ENCODE measurements around the gene MAP7D1.
"Not testable (repeated sequence)": the region's sequence is repeated elsewhere in the genome, so short reads cannot be mapped to it uniquely, and the experiment has no call there.

The MAP7D1 gene

DNA sequence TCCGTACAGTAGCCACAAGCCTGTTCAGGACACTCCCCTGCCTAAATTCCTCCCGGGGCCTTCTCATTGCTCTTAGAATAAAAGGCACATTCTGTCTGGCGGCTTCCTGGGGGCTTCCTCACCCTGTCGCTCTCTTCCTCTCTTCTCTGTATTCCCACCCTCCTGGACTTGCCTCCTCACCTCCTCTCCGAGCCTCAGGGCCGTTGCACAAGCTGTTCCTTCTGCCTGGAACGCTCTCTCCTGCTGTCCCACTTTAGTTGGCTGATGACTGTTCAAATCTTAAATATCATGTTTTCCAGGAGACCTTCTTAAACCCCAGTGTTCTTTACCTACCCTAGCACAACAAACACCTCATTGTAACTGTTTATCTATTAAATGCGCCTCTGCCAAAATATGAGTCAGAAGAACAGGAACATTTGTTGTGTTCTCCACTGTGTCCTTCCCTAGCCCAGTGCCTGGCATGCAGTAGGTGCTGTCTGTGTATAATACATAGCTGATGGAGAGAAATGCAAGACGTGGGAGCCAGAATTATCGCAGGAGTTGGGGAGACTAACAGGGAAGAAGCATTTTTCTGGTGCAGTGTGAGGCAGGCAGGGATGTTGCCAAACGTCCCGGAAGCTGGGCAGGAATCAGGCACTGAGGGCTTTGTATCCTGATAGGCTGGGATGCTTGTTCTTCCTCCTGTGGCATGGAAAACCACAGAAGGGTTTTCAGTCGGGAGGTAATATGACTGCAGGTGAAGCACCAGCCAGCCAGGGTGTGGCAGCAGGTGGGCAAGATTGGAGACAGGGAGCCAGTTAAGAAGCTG lies 44.2 kb downstream of the MAP7D1 start:
- no peak overlapping the region for H3K4me3 Mint-ChIP-seq
- no peaks in the 10 kb centered on the region for H3K27me3 Mint-ChIP-seq
- no peaks in the 10 kb centered on the region for H3K36me3 Mint-ChIP-seq (ENCODE audit: low read depth)

DNA sequence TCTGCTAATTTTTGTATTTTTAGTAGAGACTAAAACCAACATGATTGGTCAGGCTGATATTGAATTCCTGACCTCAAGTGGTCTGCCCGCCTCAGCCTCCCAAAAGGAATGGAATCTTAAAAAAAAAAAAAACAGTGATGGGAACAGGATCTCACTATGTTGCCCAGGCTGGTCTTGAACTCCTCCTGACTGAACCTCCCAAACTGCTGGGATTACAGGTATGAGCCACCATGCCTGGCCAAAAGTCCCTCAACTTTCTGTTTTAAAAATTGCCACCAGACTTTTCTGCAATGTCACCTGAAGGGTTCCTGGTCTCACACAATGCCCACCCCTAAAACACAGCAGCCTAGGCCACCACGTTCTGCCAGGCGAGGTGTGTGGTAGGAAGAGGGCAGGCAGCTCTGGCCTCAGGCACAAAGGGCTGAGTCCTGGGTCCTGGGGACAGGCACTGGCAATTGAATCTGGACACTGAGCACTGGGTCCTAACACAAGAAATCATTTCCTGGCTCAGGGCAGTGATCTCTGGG lies 47.1 kb downstream of the MAP7D1 start:
- Mint-ChIP-seq H3K4me1 (ENCODE audit: low read depth) (peaks cover 17% of the 10 kb centered on the region), H3K27ac (peak overlapping the region; percentile 89), H3K27me3 (no peaks in the 10 kb centered on the region), H3K4me3 (no peak overlapping the region), H3K36me3 (ENCODE audit: low read depth) (no peaks in the 10 kb centered on the region), H3K9me3 (no peaks in the 10 kb centered on the region)
- intact Hi-C loops (cut with micrococcal nuclease), result loop anchor here (1.0 kb wide), 1 partner anchor 20 kb away; no protein-coding TSS in a partner anchor

More for the DNA sequence above, 44.2 kb downstream of the MAP7D1 start:
- Mint-ChIP-seq H3K27ac (no peak overlapping the region), H3K9me3 (no peaks in the 10 kb centered on the region), H3K4me1 (ENCODE audit: low read depth) (peaks cover 17% of the 10 kb centered on the region)
- intact Hi-C loops (cut with micrococcal nuclease), result no loop called here

DNA sequence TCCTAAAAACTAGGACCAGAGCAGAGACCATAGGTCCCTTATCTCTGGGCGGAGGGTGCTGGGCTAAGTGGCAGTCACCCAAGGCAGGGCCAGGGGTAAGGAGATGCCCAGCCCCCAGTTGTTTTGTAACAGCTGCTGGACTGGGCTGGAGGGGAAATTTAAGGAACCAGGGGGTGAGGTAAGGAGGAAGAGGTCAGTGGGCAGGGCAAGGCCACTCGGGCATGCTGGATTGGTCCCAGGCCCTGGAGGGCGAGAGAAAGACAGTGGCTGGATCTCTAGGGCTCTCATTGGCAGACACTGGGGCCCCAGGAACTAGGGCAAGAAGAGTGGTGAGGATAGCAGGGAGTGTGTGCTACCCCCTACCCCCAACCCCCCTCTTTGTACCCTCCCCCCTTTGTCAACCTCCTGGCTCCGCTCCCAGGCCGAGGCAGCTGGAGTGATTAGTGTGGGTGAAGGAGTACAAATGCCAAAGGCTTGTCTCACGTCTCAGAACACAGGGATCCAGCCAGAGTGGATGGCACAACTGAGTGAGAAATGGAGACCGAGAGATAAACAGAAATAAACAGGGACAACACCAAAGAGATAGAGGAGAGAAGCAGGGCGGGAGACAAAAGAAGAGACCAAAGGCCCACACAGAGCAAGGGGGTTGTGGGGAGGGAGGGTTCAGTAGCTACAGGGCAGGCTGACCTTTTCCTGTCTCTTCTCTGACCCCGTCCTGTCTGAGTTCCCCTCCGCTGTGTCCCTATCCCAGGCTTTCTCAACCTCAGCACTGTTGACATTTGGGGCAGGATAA lies 47.8 kb downstream of the MAP7D1 start:
- intact Hi-C loops (cut with micrococcal nuclease), result loop anchor here (1.0 kb wide), 1 partner anchor 20 kb away; no protein-coding TSS in a partner anchor
- H3K27ac Mint-ChIP-seq, result peak overlapping the region; percentile 89
- no peaks in the 10 kb centered on the region for H3K27me3 Mint-ChIP-seq
- H3K36me3 Mint-ChIP-seq (ENCODE audit: low read depth), result no peaks in the 10 kb centered on the region
- H3K4me3 Mint-ChIP-seq, result no peak overlapping the region
- peaks cover 17% of the 10 kb centered on the region for H3K4me1 Mint-ChIP-seq (ENCODE audit: low read depth)
- no peaks in the 10 kb centered on the region for H3K9me3 Mint-ChIP-seq

DNA sequence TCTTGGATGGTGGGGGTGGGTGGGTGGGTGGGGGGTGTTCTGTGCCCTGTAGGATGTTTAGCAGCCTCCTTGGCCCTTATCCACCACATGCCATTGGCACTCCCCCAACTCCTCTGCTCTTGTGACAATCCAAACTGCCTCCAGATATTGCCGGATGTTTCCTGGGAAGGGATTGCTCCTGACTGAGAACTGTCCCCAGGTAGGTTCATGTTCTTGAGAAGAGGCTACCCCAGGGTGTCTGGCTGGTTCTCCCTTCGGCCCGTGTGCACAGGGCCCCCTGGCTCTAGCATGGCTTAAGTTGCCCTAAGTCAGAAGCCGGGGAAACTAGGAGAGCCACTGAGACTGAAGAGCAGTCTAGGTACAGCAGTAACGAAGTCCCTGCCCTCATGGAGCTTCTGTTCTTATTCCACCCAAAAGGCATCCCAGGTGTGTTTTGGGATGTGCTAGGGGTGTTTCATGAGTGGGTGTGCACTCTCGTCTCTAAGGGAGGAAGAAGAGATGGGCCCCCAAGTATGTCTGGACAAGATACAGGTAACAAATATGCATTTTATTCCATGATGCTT lies 48.5 kb downstream of the MAP7D1 start:
- no peaks in the 10 kb centered on the region for H3K36me3 Mint-ChIP-seq (ENCODE audit: low read depth)
- no peaks in the 10 kb centered on the region for H3K9me3 Mint-ChIP-seq
- H3K27me3 Mint-ChIP-seq, result no peaks in the 10 kb centered on the region
- peaks cover 19% of the 10 kb centered on the region for H3K4me1 Mint-ChIP-seq (ENCODE audit: low read depth)
- peak overlapping the region; percentile 89 for H3K27ac Mint-ChIP-seq
- no peak overlapping the region for H3K4me3 Mint-ChIP-seq
- intact Hi-C loops (cut with micrococcal nuclease), result no loop called here

DNA sequence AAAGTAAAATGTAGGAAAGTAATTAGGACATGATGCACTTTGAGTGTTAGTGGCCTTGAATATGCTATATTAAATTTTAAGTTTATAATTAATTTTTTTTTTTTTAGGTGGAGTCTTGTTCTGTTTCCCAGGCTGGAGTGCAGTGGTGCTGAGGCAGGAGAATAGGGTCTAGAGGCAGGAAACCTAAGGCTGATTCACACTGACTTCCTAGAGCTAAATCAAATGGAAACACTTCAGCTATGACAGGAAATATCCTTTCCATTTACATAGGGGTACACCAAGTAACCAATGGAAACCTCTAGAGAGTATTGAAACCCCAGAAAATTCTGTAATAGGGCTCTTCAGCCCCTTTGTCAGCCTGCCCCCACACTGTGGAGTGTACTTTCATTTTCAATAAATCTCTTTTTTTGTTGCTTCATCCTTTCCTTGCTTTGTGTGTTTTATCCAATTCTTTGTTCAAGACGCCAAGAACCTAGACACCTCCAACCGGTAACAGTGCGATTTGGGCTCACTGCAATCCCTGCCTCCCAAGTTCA lies 50.4 kb downstream of the MAP7D1 start:
- Mint-ChIP-seq H3K4me1 (ENCODE audit: low read depth) (peaks cover 26% of the 10 kb centered on the region), H3K27me3 (no peaks in the 10 kb centered on the region), H3K9me3 (no peaks in the 10 kb centered on the region), H3K27ac (no peak overlapping the region), H3K4me3 (no peak overlapping the region), H3K36me3 (ENCODE audit: low read depth) (no peaks in the 10 kb centered on the region)
- intact Hi-C loops (cut with micrococcal nuclease), result no loop called here

DNA sequence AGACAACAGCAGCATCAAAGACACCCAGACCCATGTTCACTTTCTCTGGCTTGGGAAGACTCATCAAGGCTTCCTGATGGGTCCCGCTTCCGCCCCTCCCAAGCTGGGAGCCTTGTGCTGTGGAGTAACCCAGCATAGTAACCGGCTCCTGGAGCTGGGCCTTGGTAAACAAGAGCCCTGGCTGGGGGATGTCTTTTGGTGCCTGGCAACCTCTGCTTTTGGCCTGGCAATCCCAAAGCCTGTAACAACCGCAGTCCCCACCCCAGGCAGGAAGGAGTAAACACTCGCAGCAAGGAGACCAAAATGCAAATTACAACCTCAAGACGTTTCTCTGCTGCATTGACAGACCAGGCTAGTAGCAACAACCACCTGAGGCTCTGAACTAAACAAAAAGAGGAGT lies 51.4 kb downstream of the MAP7D1 start:
- H3K4me1 Mint-ChIP-seq (ENCODE audit: low read depth), result peaks cover 26% of the 10 kb centered on the region
- intact Hi-C loops (cut with micrococcal nuclease), result no loop called here
- H3K4me3 Mint-ChIP-seq, result no peak overlapping the region
- no peaks in the 10 kb centered on the region for H3K36me3 Mint-ChIP-seq (ENCODE audit: low read depth)
- no peaks in the 10 kb centered on the region for H3K27me3 Mint-ChIP-seq
- no peaks in the 10 kb centered on the region for H3K9me3 Mint-ChIP-seq
- H3K27ac Mint-ChIP-seq, result no peak overlapping the region

DNA sequence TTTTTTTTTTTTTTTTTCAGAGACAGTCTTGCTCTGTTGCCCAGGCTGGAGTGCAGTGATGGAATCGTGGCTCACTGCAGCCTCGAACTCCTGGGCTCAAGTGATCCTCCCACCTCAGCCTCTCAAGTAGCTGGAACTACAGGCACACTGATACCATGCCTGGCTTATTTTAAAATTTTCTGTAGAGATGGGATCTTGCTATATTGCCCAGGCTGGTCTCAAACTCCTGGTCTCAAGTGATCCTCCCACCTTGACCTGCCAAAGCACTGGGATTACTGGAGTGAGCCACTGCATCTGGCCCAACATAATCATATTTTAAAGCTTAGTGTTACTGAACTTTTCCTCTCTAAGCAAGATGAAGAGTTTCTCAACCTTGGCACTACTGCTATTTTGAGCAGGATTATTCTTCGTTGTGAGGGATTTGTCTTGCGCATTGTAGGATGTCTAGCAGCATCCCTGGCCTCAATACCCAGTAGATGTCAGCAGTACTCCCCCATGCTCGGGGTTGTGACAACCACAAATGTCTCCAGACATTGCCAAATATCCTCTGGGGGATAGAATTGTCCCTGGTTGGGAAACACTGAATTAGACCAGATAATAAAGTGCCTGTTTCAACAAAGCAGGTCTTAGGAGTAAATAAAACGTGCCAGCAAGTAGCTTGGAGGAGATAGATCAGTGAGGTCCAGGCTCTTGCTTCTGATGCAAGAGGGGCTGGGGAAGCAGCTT lies 53.2 kb downstream of the MAP7D1 start:
- no peaks in the 10 kb centered on the region for H3K9me3 Mint-ChIP-seq
- intact Hi-C loops (cut with micrococcal nuclease), result no loop called here
- H3K27ac Mint-ChIP-seq, result no peak overlapping the region
- no peaks in the 10 kb centered on the region for H3K27me3 Mint-ChIP-seq
- H3K36me3 Mint-ChIP-seq (ENCODE audit: low read depth), result no peaks in the 10 kb centered on the region
- H3K4me1 Mint-ChIP-seq (ENCODE audit: low read depth), result peaks cover 31% of the 10 kb centered on the region
- no peak overlapping the region for H3K4me3 Mint-ChIP-seq

DNA sequence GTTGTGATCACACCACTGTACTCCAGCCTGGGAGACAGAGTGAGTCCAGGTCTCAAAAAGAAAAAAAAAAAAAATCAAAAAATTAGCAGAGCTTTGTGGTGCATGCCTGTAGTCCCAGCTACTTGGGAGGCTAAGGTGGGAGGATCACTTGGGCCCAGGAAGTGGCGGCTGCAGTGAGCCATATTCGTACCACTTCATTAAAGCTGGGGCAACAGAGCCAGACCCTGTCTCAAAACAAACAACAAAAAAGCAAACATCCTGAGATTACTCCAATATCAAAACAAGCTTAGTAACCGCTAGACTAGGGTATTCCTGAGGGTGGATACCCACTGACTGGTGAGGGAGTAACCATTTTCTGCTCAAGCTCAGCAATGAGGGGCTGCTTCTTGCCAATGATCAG lies 55.3 kb downstream of the MAP7D1 start:
- intact Hi-C loops (cut with micrococcal nuclease), result no loop called here
- H3K27ac Mint-ChIP-seq, result no peak overlapping the region
- H3K36me3 Mint-ChIP-seq (ENCODE audit: low read depth), result no peaks in the 10 kb centered on the region
- no peaks in the 10 kb centered on the region for H3K27me3 Mint-ChIP-seq
- peaks cover 30% of the 10 kb centered on the region for H3K4me1 Mint-ChIP-seq (ENCODE audit: low read depth)
- H3K4me3 Mint-ChIP-seq, result no peak overlapping the region
- H3K9me3 Mint-ChIP-seq, result no peaks in the 10 kb centered on the region

DNA sequence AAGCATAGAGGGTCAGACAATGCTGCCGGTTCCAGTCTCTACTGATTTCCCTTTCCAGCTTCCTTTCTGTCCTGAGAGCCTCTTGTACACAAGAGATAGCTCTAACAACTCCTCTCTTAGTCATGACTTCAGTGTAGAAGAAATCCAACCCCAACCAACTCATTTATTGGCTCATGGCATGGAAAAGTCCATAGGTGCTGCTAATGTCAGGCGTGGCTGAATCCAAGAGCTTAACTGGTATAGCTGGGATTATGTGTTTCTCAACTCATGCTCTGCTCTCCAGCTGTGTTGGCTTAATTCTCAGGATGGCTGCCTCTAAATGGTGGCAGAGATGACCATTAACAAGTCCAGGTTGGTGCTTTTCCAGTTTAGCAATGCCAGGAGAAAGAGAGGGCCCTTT lies 55.9 kb downstream of the MAP7D1 start:
- Mint-ChIP-seq H3K27ac (no peak overlapping the region), H3K9me3 (no peaks in the 10 kb centered on the region), H3K36me3 (ENCODE audit: low read depth) (no peaks in the 10 kb centered on the region), H3K27me3 (no peaks in the 10 kb centered on the region), H3K4me3 (no peak overlapping the region), H3K4me1 (ENCODE audit: low read depth) (peaks cover 30% of the 10 kb centered on the region)
- intact Hi-C loops (cut with micrococcal nuclease), result no loop called here

DNA sequence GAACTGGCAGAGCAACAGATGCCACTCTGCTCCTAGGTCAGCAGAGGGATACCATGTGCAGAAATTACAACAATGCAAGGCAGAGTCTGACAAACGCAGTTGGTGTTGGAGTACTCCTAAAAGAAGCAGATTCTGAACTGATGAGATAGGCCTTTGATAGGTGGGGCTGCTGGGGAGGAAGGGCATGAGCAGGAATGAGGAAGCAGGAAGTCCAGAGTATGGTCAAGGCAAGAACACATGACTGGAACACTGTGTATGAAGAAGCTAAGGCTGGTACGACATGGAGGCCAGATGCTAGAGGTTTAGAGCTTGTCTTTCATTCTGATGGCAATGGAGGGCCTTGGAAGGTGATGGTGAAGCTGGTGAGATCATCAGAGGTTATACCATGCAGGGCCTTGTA lies 56.8 kb downstream of the MAP7D1 start:
- Mint-ChIP-seq H3K36me3 (ENCODE audit: low read depth) (no peaks in the 10 kb centered on the region), H3K27ac (peak overlapping the region; percentile 72), H3K4me1 (ENCODE audit: low read depth) (peaks cover 30% of the 10 kb centered on the region), H3K27me3 (no peaks in the 10 kb centered on the region), H3K9me3 (no peaks in the 10 kb centered on the region), H3K4me3 (no peak overlapping the region)
- intact Hi-C loops (cut with micrococcal nuclease), result no loop called here

DNA sequence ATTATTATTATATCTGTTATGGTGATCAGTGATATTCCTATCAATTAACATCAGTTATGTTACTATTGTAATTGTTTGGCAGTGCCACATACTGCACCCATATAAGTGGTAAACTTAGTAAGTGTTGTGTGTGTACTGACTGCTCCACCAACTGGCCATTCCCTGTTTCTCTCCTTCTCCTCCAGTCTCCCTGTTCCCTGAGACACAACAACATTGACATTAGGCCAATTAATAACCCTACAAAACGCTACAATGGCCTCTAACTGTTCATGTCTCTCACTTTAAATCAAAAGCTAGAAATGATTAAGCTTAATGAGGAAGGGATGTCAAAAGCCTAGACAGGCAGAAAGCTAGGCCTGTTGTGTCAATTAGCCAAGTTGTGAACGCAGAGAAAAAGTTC lies 61.7 kb downstream of the MAP7D1 start:
- no peaks in the 10 kb centered on the region for H3K36me3 Mint-ChIP-seq (ENCODE audit: low read depth)
- no peak overlapping the region for H3K4me3 Mint-ChIP-seq
- H3K9me3 Mint-ChIP-seq, result no peaks in the 10 kb centered on the region
- intact Hi-C loops (cut with micrococcal nuclease), result no loop called here
- H3K27me3 Mint-ChIP-seq, result no peaks in the 10 kb centered on the region
- H3K4me1 Mint-ChIP-seq (ENCODE audit: low read depth), result peaks cover 17% of the 10 kb centered on the region
- peak overlapping the region; percentile 26 for H3K27ac Mint-ChIP-seq

DNA sequence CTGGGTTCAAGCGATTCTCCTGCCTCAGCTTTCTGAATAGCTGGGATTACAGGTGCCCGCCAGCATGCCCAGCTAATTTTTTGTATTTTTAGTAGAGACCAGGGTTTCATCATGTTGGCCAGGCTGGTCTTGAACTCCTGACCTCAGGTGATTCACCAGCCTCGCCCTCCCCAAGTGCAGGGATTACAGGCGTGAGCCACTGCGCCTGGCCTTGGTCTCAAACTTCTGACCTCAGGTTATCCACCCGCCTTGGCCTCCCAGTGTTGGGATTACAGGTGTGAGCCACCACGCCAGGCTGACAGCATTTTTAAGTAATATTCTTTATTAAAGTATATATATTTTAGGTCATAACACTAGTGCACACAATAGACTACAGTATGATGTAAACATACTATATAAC lies 65.9 kb downstream of the MAP7D1 start:
- not testable (repeated sequence) for H3K4me3 Mint-ChIP-seq, H3K27ac Mint-ChIP-seq, H3K9me3 Mint-ChIP-seq, H3K27me3 Mint-ChIP-seq
- Mint-ChIP-seq H3K36me3 (ENCODE audit: low read depth) (peaks cover 28% of the 10 kb centered on the region), H3K4me1 (ENCODE audit: low read depth) (peaks cover 26% of the 10 kb centered on the region)
- intact Hi-C loops (cut with micrococcal nuclease), result loop anchor here (5.0 kb wide), 1 partner anchor 35 kb away; no protein-coding TSS in a partner anchor
